Endothelial cell of umbilical vein (primary cell): ENCODE results near the gene VSTM2B. TPM values are rescaled to one million over a fixed set of nuclear protein-coding genes. Genes with fewer than 3 reads are reported as not detected.

Experiments
- BruUV-seq: library from RNA; stranded (reverse); fragments of 400-500 nt; replicated peaks from 2 replicates; lab custom pipeline; 2021; lab: Mats Ljungman, UMichigan
- CTCF ChIA-PET: fragments of 300-600, 350-600 bp; sonication (Branson Sonifier 250); formaldehyde crosslinking; loops from one replicate; lab custom pipeline; 2021; ENCODE audit warnings: antibody characterized with exemption, inconsistent platforms; lab: Charles Lee
- POLR2A ChIA-PET: fragments of 300-600, 350-600 bp; sonication (Branson Sonifier 250); formaldehyde crosslinking; loops from one replicate; lab custom pipeline; 2021; ENCODE audit warnings: antibody characterized with exemption, inconsistent platforms; lab: Charles Lee
- DNase-seq: peaks from one replicate; pipeline ENCODE4 v3.0.0-alpha.2; 2011; ENCODE audit warnings: low read depth, low spot score
- FAIRE-seq: peaks from 2 replicates; lab custom pipeline; 2011; peaks lifted over from hg19 to GRCh38; lab: Jason Lieb, UNC
- H2AFZ ChIP-seq: 2 replicates; pipeline ENCODE4 v1.6.0; 2012; ENCODE audit warnings: low read depth, low read length, control low read depth, inconsistent platforms
- H3K27ac ChIP-seq: 2 replicates; pipeline ENCODE4 v1.5.1; 2011; ENCODE audit warnings: low read depth, mild to moderate bottlenecking, control low read depth, low read length, moderate library complexity; ENCODE audit not compliant: insufficient read depth
- H3K27me3 ChIP-seq, 2 experiments: 2 replicates each; pipeline versions ENCODE4 v1.6.0 to v1.6.1; 2011; ENCODE audit warnings: low read length in 2 of 2, mixed read lengths in 1 of 2; ENCODE audit not compliant: control insufficient read depth in 2 of 2, insufficient read depth in 2 of 2
- H3K36me3 ChIP-seq, 2 experiments: 2 replicates in 1 of 2; 3 replicates in 1 of 2; pipeline ENCODE4 v1.5.1; 2011; ENCODE audit warnings: low read length in 2 of 2, mild to moderate bottlenecking in 1 of 2, moderate library complexity in 1 of 2; ENCODE audit not compliant: control insufficient read depth in 2 of 2, insufficient read depth in 2 of 2; ENCODE audit errors: extremely low read depth in 1 of 2
- H3K4me1 ChIP-seq: 3 replicates; pipeline ENCODE4 v1.5.1; 2011; ENCODE audit warnings: mild to moderate bottlenecking, low read length; ENCODE audit not compliant: control insufficient read depth, insufficient read depth; ENCODE audit errors: extremely low read depth
- H3K4me2 ChIP-seq: 2 replicates; pipeline ENCODE4 v1.6.1; 2011; ENCODE audit warnings: low read length, control low read depth, mixed read lengths; ENCODE audit not compliant: insufficient read depth
- H3K4me3 ChIP-seq, 3 experiments: fragments of 200-600 bp in 1 of 3; sonication (generic), shearing (Covaris generic) in 1 of 3; replicated peaks in 1 of 3; 2 replicates each; pipeline ENCODE4 v1.5.1; 2011 to 2016; ENCODE audit warnings: control low read depth in 3 of 3, low read length in 3 of 3, mild to moderate bottlenecking in 2 of 3, inconsistent platforms in 1 of 3, low read depth in 1 of 3, moderate library complexity in 1 of 3; ENCODE audit not compliant: insufficient read depth in 1 of 3
- H3K79me2 ChIP-seq: 2 replicates; pipeline ENCODE4 v1.6.0; 2012; ENCODE audit warnings: low read length, inconsistent platforms; ENCODE audit not compliant: control insufficient read depth, insufficient read depth
- H3K9ac ChIP-seq: replicated peaks from 2 replicates; pipeline ENCODE3; 2011; ENCODE audit warnings: low read length, control low read depth; ENCODE audit not compliant: insufficient read depth; ENCODE audit errors: extremely low read depth
- H3K9me1 ChIP-seq: replicated peaks from 3 replicates; pipeline ENCODE4 v1.6.0; 2011; ENCODE audit warnings: mild to moderate bottlenecking, low read length; ENCODE audit not compliant: control insufficient read depth, insufficient read depth; ENCODE audit errors: extremely low read depth
- H3K9me3 ChIP-seq: replicated peaks from 2 replicates; pipeline ENCODE4 v1.5.1; 2012; ENCODE audit warnings: low read length, inconsistent platforms; ENCODE audit not compliant: control insufficient read depth, insufficient read depth
- H4K20me1 ChIP-seq: replicated peaks from 2 replicates; pipeline ENCODE3; 2011; ENCODE audit warnings: mild to moderate bottlenecking, low read length; ENCODE audit not compliant: control insufficient read depth, insufficient read depth; ENCODE audit errors: extremely low read depth
- EZH2 ChIP-seq: IDR thresholded peaks from 2 replicates; pipeline ENCODE4 v1.6.1; 2012; ENCODE audit warnings: borderline replicate concordance, low read depth, mild to moderate bottlenecking, moderate library complexity, low read length, inconsistent platforms; ENCODE audit not compliant: severe bottlenecking
- FOS ChIP-seq: IDR thresholded peaks from 2 replicates; pipeline ENCODE4 v1.6.1; 2011; ENCODE audit warnings: mild to moderate bottlenecking, low read length, moderate library complexity, borderline replicate concordance; ENCODE audit not compliant: insufficient read depth
- GATA2 ChIP-seq: IDR thresholded peaks from 2 replicates; pipeline ENCODE4 v1.7.0; 2011; ENCODE audit warnings: low read depth, mild to moderate bottlenecking, moderate library complexity, mixed read lengths, low read length; ENCODE audit not compliant: insufficient read length, insufficient read depth
- JUN ChIP-seq: IDR thresholded peaks from 2 replicates; pipeline ENCODE4 v1.6.1; 2011; ENCODE audit warnings: borderline replicate concordance, low read depth; ENCODE audit not compliant: insufficient read length, insufficient read depth
- POLR2A ChIP-seq: IDR thresholded peaks from 2 replicates; pipeline ENCODE4 v1.6.1; 2012; ENCODE audit warnings: low read depth, mild to moderate bottlenecking, control low read depth, low read length
- POLR2AphosphoS5 ChIP-seq: IDR thresholded peaks from 2 replicates; pipeline ENCODE4 v1.6.1; 2012; ENCODE audit warnings: low read depth, mild to moderate bottlenecking, control low read depth, low read length, moderate library complexity; ENCODE audit not compliant: insufficient read depth
- dilution Hi-C: fragments of 300-500 bp; cut with MboI; formaldehyde crosslinking; loops from one replicate; pipeline ENCODE4 v1.15.0; 2019; ENCODE audit warnings: low sequenced_read_pairs; ENCODE audit not compliant: extremely low pct_ligation_motif_present
- intact Hi-C: fragments of 100-400 bp; cut with micrococcal nuclease; formaldehyde crosslinking; loops from one replicate; pipeline ENCODE4 v1.10.0; 2022
- polyA plus RNA-seq, 4 experiments: library from polyadenylated mRNA; depleted of rRNA in 3 of 4; stranded (reverse) in 3 of 4; unstranded in 1 of 4; fragments of >200 nt; gene quantifications; 2 replicates each; pipeline versions ENCODE4 v1.2.1 to v1.2.3, GENCODE V29; 2011 to 2012; ENCODE audit warnings: missing spikeins in 1 of 4
- total RNA-seq: library from RNA; stranded (reverse); gene quantifications from 2 replicates; pipeline ENCODE4 v1.2.3, GENCODE V29; 2021
- TF ChIP-seq, protein P1 (sequence below), 2 donors: IDR thresholded peaks; 1 replicate in 1 of 2; 2 replicates in 1 of 2; pipeline ENCODE4 v1.5.1; 2011; ENCODE audit warnings: low read length in 2 of 2, mild to moderate bottlenecking in 2 of 2, moderate library complexity in 2 of 2, control low read depth in 1 of 2, inconsistent platforms in 1 of 2, low read depth in 1 of 2; ENCODE audit not compliant: insufficient read depth in 1 of 2; ENCODE audit errors: extremely low read depth in 1 of 2

The VSTM2B gene
- total and polyA plus RNA-seq, 2 donors (not counting 3 experiments of a cell fraction or from before 2014, with no cell fraction given): not detected

DNA sequence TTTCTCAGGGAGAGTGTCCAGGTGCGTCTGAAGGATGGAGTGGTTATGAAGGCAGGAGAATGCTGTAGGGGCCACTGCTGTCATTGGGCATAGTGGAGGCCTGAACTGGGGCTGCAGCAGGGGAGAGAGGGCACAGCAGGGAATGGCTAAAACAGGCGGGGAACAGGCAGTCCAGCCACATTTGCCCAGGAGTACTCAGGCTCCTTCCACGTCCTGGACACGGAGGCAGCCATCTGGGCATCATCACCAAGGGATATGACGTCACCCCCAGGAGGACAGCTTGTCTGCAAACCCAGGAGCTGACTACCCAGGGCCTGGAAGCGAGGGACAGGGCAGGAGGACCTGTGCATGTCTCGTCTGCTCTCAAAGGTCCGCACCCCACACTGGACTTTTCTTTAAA, 22.2 kb downstream of the VSTM2B start:
- Histone ChIP-seq H3K4me2 (no peak overlapping the region), H3K79me2 (no peaks in the 10 kb centered on the region), H3K27me3 (no peaks in the 10 kb centered on the region), H3K9me3 (no peaks in the 10 kb centered on the region), H4K20me1 (no peaks in the 10 kb centered on the region), H3K4me1 (no peaks in the 10 kb centered on the region), H3K9ac (no peak overlapping the region), H3K36me3 (no peaks in the 10 kb centered on the region), H3K4me3 (no peak overlapping the region), H3K9me1 (no peaks in the 10 kb centered on the region), H3K27ac (no peak overlapping the region), H2AFZ (no peak overlapping the region)
- intact Hi-C loops: no loop called here
- no TSS peak for BruUV-seq
- DNase-seq (no peak), FAIRE-seq (no peak)
- dilution Hi-C loops: no loop called here
- ChIA-PET POLR2A (no interaction called here), CTCF (no interaction called here)
- no peak for TF ChIP-seq EZH2
- no peak for TF ChIP-seq POLR2AphosphoS5
- peak; percentile 13 for TF ChIP-seq JUN
- TF ChIP-seq GATA2: no peak
- TF ChIP-seq POLR2A: no peak
- TF ChIP-seq FOS: no peak
- TF ChIP-seq, protein P1, sequence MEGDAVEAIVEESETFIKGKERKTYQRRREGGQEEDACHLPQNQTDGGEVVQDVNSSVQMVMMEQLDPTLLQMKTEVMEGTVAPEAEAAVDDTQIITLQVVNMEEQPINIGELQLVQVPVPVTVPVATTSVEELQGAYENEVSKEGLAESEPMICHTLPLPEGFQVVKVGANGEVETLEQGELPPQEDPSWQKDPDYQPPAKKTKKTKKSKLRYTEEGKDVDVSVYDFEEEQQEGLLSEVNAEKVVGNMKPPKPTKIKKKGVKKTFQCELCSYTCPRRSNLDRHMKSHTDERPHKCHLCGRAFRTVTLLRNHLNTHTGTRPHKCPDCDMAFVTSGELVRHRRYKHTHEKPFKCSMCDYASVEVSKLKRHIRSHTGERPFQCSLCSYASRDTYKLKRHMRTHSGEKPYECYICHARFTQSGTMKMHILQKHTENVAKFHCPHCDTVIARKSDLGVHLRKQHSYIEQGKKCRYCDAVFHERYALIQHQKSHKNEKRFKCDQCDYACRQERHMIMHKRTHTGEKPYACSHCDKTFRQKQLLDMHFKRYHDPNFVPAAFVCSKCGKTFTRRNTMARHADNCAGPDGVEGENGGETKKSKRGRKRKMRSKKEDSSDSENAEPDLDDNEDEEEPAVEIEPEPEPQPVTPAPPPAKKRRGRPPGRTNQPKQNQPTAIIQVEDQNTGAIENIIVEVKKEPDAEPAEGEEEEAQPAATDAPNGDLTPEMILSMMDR (IDR thresholded peaks at IDR 0.05; ENCODE audit: extremely low read depth in 1 of 2, insufficient read depth in 1 of 2, low read depth in 1 of 2, low read length in 2 of 2): no peak
